HEK293 (cell line): ENCODE measurements around the gene TARBP1.

Source experiments
- GLI4 ChIP-seq: fragments of 450-650 bp; formaldehyde crosslinking; IDR thresholded peaks from 2 replicates; pipeline ENCODE4 v1.5.1; 2016; ENCODE audit warnings: missing biosample characterization, missing genetic modification characterization
- GLIS2 ChIP-seq: fragments of 450-650 bp; formaldehyde crosslinking; IDR thresholded peaks from 2 replicates; pipeline ENCODE4 v1.5.1; 2016; ENCODE audit warnings: missing biosample characterization, missing genetic modification characterization
- HOXA7 ChIP-seq: sonication (generic); formaldehyde crosslinking; IDR thresholded peaks from 2 replicates; pipeline ENCODE4 v1.8.1; 2022; ENCODE audit warnings: missing genetic modification reagents, borderline replicate concordance
- IKZF3 ChIP-seq: fragments of 450-650 bp; IDR thresholded peaks from 2 replicates; pipeline ENCODE4 v1.5.0; 2018; ENCODE audit warnings: missing biosample characterization, mild to moderate bottlenecking, missing genetic modification characterization, moderate library complexity
- KLF1 ChIP-seq: fragments of 450-650 bp; formaldehyde crosslinking; IDR thresholded peaks from 2 replicates; pipeline ENCODE4 v1.5.1; 2016; ENCODE audit warnings: missing biosample characterization, missing genetic modification characterization
- RBAK ChIP-seq: fragments of 450-650 bp; formaldehyde crosslinking; IDR thresholded peaks from 2 replicates; pipeline ENCODE4 v1.5.1; 2016; ENCODE audit warnings: missing biosample characterization, missing genetic modification characterization
- REPIN1 ChIP-seq: fragments of 450-650 bp; formaldehyde crosslinking; IDR thresholded peaks from 2 replicates; pipeline ENCODE4 v1.5.1; 2017; ENCODE audit warnings: missing biosample characterization, missing genetic modification characterization, low read depth
- SALL2 ChIP-seq: fragments of 450-650 bp; formaldehyde crosslinking; IDR thresholded peaks from 2 replicates; pipeline ENCODE4 v1.5.0; 2017; ENCODE audit warnings: missing biosample characterization, mild to moderate bottlenecking, missing genetic modification characterization, borderline replicate concordance
- SETDB1 ChIP-seq: IDR thresholded peaks from one replicate; pipeline ENCODE4 v1.6.1; 2017; ENCODE audit warnings: mild to moderate bottlenecking, low read length, moderate library complexity, mixed read lengths; ENCODE audit not compliant: insufficient read length
- ZFP3 ChIP-seq: fragments of 450-650 bp; formaldehyde crosslinking; IDR thresholded peaks from 2 replicates; pipeline ENCODE4 v1.5.1; 2016; ENCODE audit warnings: low read depth, missing biosample characterization, missing genetic modification characterization
- ZFP41 ChIP-seq: fragments of 450-650 bp; formaldehyde crosslinking; IDR thresholded peaks from 2 replicates; pipeline ENCODE4 v1.5.1; 2016; ENCODE audit warnings: missing biosample characterization, missing genetic modification characterization, borderline replicate concordance
- ZIC2 ChIP-seq: fragments of 450-650 bp; formaldehyde crosslinking; IDR thresholded peaks from 2 replicates; pipeline ENCODE4 v1.5.1; 2016; ENCODE audit warnings: missing biosample characterization, missing genetic modification characterization
- ZNF121 ChIP-seq: fragments of 450-650 bp; formaldehyde crosslinking; IDR thresholded peaks from 2 replicates; pipeline ENCODE4 v1.5.1; 2016; ENCODE audit warnings: missing biosample characterization, missing genetic modification characterization
- ZNF138 ChIP-seq: fragments of 450-650 bp; formaldehyde crosslinking; IDR thresholded peaks from 2 replicates; pipeline ENCODE4 v1.5.1; 2016; ENCODE audit warnings: missing biosample characterization, missing genetic modification characterization, borderline replicate concordance
- ZNF157 ChIP-seq: fragments of 450-650 bp; formaldehyde crosslinking; IDR thresholded peaks from 2 replicates; pipeline ENCODE4 v1.5.1; 2016; ENCODE audit warnings: missing biosample characterization, missing genetic modification characterization
- ZNF2 ChIP-seq: fragments of 450-650 bp; formaldehyde crosslinking; IDR thresholded peaks from 2 replicates; pipeline ENCODE4 v1.5.1; 2016; ENCODE audit warnings: missing biosample characterization, missing genetic modification characterization
- ZNF248 ChIP-seq: fragments of 450-650 bp; formaldehyde crosslinking; IDR thresholded peaks from 2 replicates; pipeline ENCODE4 v1.5.1; 2017; ENCODE audit warnings: missing biosample characterization, missing genetic modification characterization
- ZNF280C ChIP-seq: fragments of 450-650 bp; formaldehyde crosslinking; IDR thresholded peaks from 2 replicates; pipeline ENCODE4 v1.5.1; 2016; ENCODE audit warnings: missing biosample characterization, missing genetic modification characterization
- ZNF311 ChIP-seq: fragments of 450-650 bp; formaldehyde crosslinking; IDR thresholded peaks from 2 replicates; pipeline ENCODE4 v1.5.1; 2017; ENCODE audit warnings: missing biosample characterization, missing genetic modification characterization, borderline replicate concordance
- ZNF324 ChIP-seq: fragments of 450-650 bp; formaldehyde crosslinking; IDR thresholded peaks from 2 replicates; pipeline ENCODE4 v1.5.1; 2016; ENCODE audit warnings: missing biosample characterization, missing genetic modification characterization
- ZNF366 ChIP-seq: fragments of 450-650 bp; formaldehyde crosslinking; conservative IDR thresholded peaks from 2 replicates; pipeline ENCODE4 v1.5.1; 2016; ENCODE audit warnings: missing biosample characterization, missing genetic modification characterization
- ZNF37A ChIP-seq: fragments of 450-650 bp; IDR thresholded peaks from 2 replicates; pipeline ENCODE4 v1.5.1; 2018; ENCODE audit warnings: missing biosample characterization, missing genetic modification characterization
- ZNF513 ChIP-seq: fragments of 450-650 bp; IDR thresholded peaks from 2 replicates; pipeline ENCODE4 v1.5.1; 2018; ENCODE audit warnings: missing biosample characterization, missing genetic modification characterization
- ZNF521 ChIP-seq: fragments of 450-650 bp; formaldehyde crosslinking; IDR thresholded peaks from 2 replicates; pipeline ENCODE4 v1.5.1; 2017; ENCODE audit warnings: missing biosample characterization, mild to moderate bottlenecking, missing genetic modification characterization
- ZNF530 ChIP-seq: fragments of 450-650 bp; formaldehyde crosslinking; IDR thresholded peaks from 2 replicates; pipeline ENCODE4 v1.5.1; 2016; ENCODE audit warnings: low read depth, missing biosample characterization, missing genetic modification characterization
- ZNF558 ChIP-seq: fragments of 450-650 bp; formaldehyde crosslinking; IDR thresholded peaks from 2 replicates; pipeline ENCODE4 v1.5.1; 2016; ENCODE audit warnings: missing biosample characterization, missing genetic modification characterization
- ZNF580 ChIP-seq: fragments of 450-650 bp; formaldehyde crosslinking; IDR thresholded peaks from 2 replicates; pipeline ENCODE4 v1.5.1; 2016; ENCODE audit warnings: missing biosample characterization, missing genetic modification characterization
- ZNF623 ChIP-seq: fragments of 450-650 bp; formaldehyde crosslinking; IDR thresholded peaks from 2 replicates; pipeline ENCODE4 v1.5.1; 2016; ENCODE audit warnings: missing biosample characterization, missing genetic modification characterization
- ZNF624 ChIP-seq: fragments of 450-650 bp; formaldehyde crosslinking; IDR thresholded peaks from 2 replicates; pipeline ENCODE4 v1.5.1; 2017; ENCODE audit warnings: missing biosample characterization, missing genetic modification characterization
- ZNF629 ChIP-seq: fragments of 450-650 bp; formaldehyde crosslinking; IDR thresholded peaks from 2 replicates; pipeline ENCODE4 v1.5.1; 2017; ENCODE audit warnings: missing biosample characterization, missing genetic modification characterization
- ZNF747 ChIP-seq: fragments of 450-650 bp; formaldehyde crosslinking; IDR thresholded peaks from 2 replicates; pipeline ENCODE4 v1.5.1; 2016; ENCODE audit warnings: missing biosample characterization, missing genetic modification characterization
- ZNF776 ChIP-seq: fragments of 450-650 bp; formaldehyde crosslinking; IDR thresholded peaks from 2 replicates; pipeline ENCODE4 v1.5.0; 2017; ENCODE audit warnings: missing biosample characterization, missing genetic modification characterization, borderline replicate concordance
- ZSCAN30 ChIP-seq: fragments of 450-650 bp; IDR thresholded peaks from 2 replicates; pipeline ENCODE4 v1.5.1; 2018; ENCODE audit warnings: missing biosample characterization, mild to moderate bottlenecking, missing genetic modification characterization, moderate library complexity
- TF ChIP-seq, protein P1 (sequence below): fragments of 450-650 bp; formaldehyde crosslinking; IDR thresholded peaks from 2 replicates; pipeline ENCODE4 v1.5.1; 2016; ENCODE audit warnings: missing biosample characterization, missing genetic modification characterization
- TF ChIP-seq, protein P2 (sequence below): fragments of 450-650 bp; formaldehyde crosslinking; IDR thresholded peaks from 2 replicates; pipeline ENCODE4 v1.5.1; 2016; ENCODE audit warnings: missing biosample characterization, missing genetic modification characterization

TARBP1 gene

GRCh38 chr1:234458352-234459017, 20.5 kb downstream of the TARBP1 start (continued):
- no peak for TF ChIP-seq ZNF311 (tag by site-specific recombination)
- TF ChIP-seq ZNF623 (tag by site-specific recombination), result no peak
- TF ChIP-seq ZNF629 (tag by site-specific recombination), result no peak
- no peak for TF ChIP-seq ZNF747 (tag by site-specific recombination)
- TF ChIP-seq ZNF513 (tag by site-specific recombination), result no peak
- no peak for TF ChIP-seq KLF1 (tag by site-specific recombination)
- no peak for TF ChIP-seq HOXA7 (CRISPR knock-in tag)
- 0 out of 2 replicates have a peak, but pooled peaks have one; percentile 4 for TF ChIP-seq IKZF3 (tag by site-specific recombination)
- no peak for TF ChIP-seq ZNF2 (tag by site-specific recombination)
- no peak for TF ChIP-seq REPIN1 (tag by site-specific recombination)
- TF ChIP-seq ZNF624 (tag by site-specific recombination), result no peak
- no peak for TF ChIP-seq ZNF121 (tag by site-specific recombination)
- no peak for TF ChIP-seq ZSCAN30 (tag by site-specific recombination)
- TF ChIP-seq, protein P1, sequence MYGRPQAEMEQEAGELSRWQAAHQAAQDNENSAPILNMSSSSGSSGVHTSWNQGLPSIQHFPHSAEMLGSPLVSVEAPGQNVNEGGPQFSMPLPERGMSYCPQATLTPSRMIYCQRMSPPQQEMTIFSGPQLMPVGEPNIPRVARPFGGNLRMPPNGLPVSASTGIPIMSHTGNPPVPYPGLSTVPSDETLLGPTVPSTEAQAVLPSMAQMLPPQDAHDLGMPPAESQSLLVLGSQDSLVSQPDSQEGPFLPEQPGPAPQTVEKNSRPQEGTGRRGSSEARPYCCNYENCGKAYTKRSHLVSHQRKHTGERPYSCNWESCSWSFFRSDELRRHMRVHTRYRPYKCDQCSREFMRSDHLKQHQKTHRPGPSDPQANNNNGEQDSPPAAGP, result no peak
- no peak for TF ChIP-seq ZNF37A (tag by site-specific recombination)
- no peak for TF ChIP-seq ZNF280C (tag by site-specific recombination)
- no peak for TF ChIP-seq ZNF558 (tag by site-specific recombination)
- TF ChIP-seq ZNF530, result no peak
- TF ChIP-seq ZNF324, result no peak
- TF ChIP-seq ZNF776, result no peak
- 0 out of 2 replicates have a peak, but pooled peaks have one; percentile 10 for TF ChIP-seq ZNF248 (tag by site-specific recombination)
- TF ChIP-seq ZNF580 (tag by site-specific recombination), result no peak
- no peak for TF ChIP-seq RBAK
- TF ChIP-seq GLIS2 (tag by site-specific recombination), result peak; percentile 26; the same call in 1 of the 2 replicates
- TF ChIP-seq ZNF521, result no peak
- TF ChIP-seq GLI4 (tag by site-specific recombination), result no peak
- TF ChIP-seq, protein P2, sequence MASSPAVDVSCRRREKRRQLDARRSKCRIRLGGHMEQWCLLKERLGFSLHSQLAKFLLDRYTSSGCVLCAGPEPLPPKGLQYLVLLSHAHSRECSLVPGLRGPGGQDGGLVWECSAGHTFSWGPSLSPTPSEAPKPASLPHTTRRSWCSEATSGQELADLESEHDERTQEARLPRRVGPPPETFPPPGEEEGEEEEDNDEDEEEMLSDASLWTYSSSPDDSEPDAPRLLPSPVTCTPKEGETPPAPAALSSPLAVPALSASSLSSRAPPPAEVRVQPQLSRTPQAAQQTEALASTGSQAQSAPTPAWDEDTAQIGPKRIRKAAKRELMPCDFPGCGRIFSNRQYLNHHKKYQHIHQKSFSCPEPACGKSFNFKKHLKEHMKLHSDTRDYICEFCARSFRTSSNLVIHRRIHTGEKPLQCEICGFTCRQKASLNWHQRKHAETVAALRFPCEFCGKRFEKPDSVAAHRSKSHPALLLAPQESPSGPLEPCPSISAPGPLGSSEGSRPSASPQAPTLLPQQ (tag by site-specific recombination), result no peak
- TF ChIP-seq ZNF157 (tag by site-specific recombination), result no peak
- TF ChIP-seq ZFP41 (tag by site-specific recombination), result no peak
- TF ChIP-seq ZFP3 (tag by site-specific recombination), result no peak
- 0 out of 2 replicates have a peak, but pooled peaks have one; percentile 27 for TF ChIP-seq ZNF366
- peak; percentile 74 for TF ChIP-seq ZIC2 (tag by site-specific recombination)
- TF ChIP-seq ZNF138 (tag by site-specific recombination), result no peak
- no peak for TF ChIP-seq SETDB1
- no peak for TF ChIP-seq SALL2
